Measurements from ENCODE around the gene ARHGAP29. TPM values are rescaled to one million over a fixed set of nuclear protein-coding genes. Genes with fewer than 3 reads are reported as not detected.

The ARHGAP29 gene
- total RNA-seq, 1 experiment from 2014 or later, result 137 TPM

DNA sequence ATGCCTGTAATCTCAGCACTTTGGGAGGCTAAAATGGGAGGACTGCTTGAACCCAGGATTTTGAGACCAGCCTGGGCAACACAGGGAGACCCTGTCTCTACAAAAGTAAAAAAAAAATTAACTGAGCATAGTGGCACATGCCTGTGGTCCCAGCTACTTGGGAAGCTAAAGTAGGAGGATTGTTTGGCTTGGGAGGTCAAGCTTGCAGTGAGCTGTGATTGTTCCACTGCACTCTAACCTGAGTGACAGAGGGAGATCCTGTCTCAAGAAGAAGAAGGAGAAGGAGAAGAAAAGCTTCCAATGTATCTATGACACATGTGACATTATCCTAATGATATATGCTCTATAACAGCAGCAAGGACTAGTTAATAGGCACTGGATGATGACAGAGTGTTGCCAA is 20.1 kb upstream of the ARHGAP29 start:
- no peaks in the 10 kb centered on the region for H3K9me2 ChIP-seq (ENCODE audit: insufficient read depth)
- POLR2A ChIA-PET (ENCODE audit: unreplicated experiment), result interaction anchor here (0.7 to 0.8 kb wide), 2 partner anchors 20 to 43 kb away, joined by 3 to 6 read pairs; partner anchors contain the start of gene ARHGAP29
- H3K9me3 ChIP-seq (ENCODE audit: insufficient read depth, low read depth), result peaks cover 17% of the 10 kb centered on the region; the same call in 1 of the 2 replicates
- peaks cover 84% of the 10 kb centered on the region for H3K4me1 ChIP-seq (replicated peaks; ENCODE audit: insufficient read depth)
- H3K36me3 ChIP-seq (ENCODE audit: low read depth), result peaks cover 11% of the 10 kb centered on the region
- no peaks in the 10 kb centered on the region for H3K27me3 ChIP-seq (ENCODE audit: insufficient read depth, low read depth)
- BruUV-seq (replicated peaks), result no TSS peak
- intact Hi-C loops (cut with micrococcal nuclease; ENCODE audit: unreplicated experiment), result loop anchor here (10.0 kb wide), 1 partner anchor 293 kb away; no protein-coding TSS in a partner anchor
- H2AFZ ChIP-seq, result no peak overlapping the region
- no peaks in the 10 kb centered on the region for H4K20me1 ChIP-seq (ENCODE audit: insufficient read depth)
- H3K27ac ChIP-seq, result peak overlapping the region; percentile 98
- DNase-seq, result no peak
- TF ChIP-seq EZH2 (IDR thresholded peaks at IDR 0.05; ENCODE audit: low read depth), result no peak
- TF ChIP-seq, protein P1, sequence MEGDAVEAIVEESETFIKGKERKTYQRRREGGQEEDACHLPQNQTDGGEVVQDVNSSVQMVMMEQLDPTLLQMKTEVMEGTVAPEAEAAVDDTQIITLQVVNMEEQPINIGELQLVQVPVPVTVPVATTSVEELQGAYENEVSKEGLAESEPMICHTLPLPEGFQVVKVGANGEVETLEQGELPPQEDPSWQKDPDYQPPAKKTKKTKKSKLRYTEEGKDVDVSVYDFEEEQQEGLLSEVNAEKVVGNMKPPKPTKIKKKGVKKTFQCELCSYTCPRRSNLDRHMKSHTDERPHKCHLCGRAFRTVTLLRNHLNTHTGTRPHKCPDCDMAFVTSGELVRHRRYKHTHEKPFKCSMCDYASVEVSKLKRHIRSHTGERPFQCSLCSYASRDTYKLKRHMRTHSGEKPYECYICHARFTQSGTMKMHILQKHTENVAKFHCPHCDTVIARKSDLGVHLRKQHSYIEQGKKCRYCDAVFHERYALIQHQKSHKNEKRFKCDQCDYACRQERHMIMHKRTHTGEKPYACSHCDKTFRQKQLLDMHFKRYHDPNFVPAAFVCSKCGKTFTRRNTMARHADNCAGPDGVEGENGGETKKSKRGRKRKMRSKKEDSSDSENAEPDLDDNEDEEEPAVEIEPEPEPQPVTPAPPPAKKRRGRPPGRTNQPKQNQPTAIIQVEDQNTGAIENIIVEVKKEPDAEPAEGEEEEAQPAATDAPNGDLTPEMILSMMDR (conservative IDR thresholded peaks at IDR 0.05), result no peak
- no peak overlapping the region for H3K4me3 ChIP-seq
- CTCF ChIA-PET, result no interaction called here
- H3K4me2 ChIP-seq, result peak overlapping the region; percentile 72
- peaks cover 61% of the 10 kb centered on the region for H3F3A ChIP-seq (ENCODE audit: insufficient read depth, low read depth)
- H3K79me2 ChIP-seq (ENCODE audit: low read depth), result peaks cover 33% of the 10 kb centered on the region

DNA sequence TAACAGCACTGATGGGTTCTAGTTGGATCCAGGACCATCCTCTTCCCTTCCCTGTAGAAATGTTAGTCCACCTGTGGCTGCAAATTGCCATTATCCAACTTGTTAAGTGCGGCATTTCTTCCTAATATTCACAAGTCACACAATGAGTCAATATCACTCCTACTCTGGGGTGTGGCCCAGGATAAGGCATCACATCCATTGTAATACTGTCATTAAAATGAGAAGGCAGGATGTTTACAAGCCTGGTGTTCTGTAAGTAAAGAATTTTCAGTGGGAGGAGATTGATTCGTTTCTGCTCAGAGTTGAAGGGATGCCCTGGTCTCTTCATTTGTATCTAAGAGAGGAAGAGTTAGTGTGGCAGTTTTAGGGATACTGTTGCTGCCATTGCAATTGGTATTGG is 18.1 kb upstream of the ARHGAP29 start:
- Histone ChIP-seq H4K20me1 (ENCODE audit: insufficient read depth) (no peaks in the 10 kb centered on the region), H3K9me3 (ENCODE audit: insufficient read depth, low read depth) (peaks cover 16% of the 10 kb centered on the region; the same call in 1 of the 2 replicates), H3K27ac (peak overlapping the region; percentile 59), H3K36me3 (ENCODE audit: low read depth) (no peaks in the 10 kb centered on the region), H3K9me2 (ENCODE audit: insufficient read depth) (no peaks in the 10 kb centered on the region), H3K4me2 (peak overlapping the region; percentile 39), H3F3A (ENCODE audit: insufficient read depth, low read depth) (peaks cover 72% of the 10 kb centered on the region), H3K4me3 (no peak overlapping the region), H2AFZ (no peak overlapping the region), H3K4me1 (replicated peaks; ENCODE audit: insufficient read depth) (peaks cover 95% of the 10 kb centered on the region), H3K79me2 (ENCODE audit: low read depth) (peaks cover 49% of the 10 kb centered on the region), H3K27me3 (ENCODE audit: insufficient read depth, low read depth) (no peaks in the 10 kb centered on the region)
- TF ChIP-seq EZH2 (IDR thresholded peaks at IDR 0.05; ENCODE audit: low read depth), result no peak
- TF ChIP-seq, protein P1 (conservative IDR thresholded peaks at IDR 0.05), result no peak
- CTCF ChIA-PET, result no interaction called here
- BruUV-seq (replicated peaks), result no TSS peak
- intact Hi-C loops (cut with micrococcal nuclease; ENCODE audit: unreplicated experiment), result loop anchor here (10.0 kb wide), 1 partner anchor 291 kb away; no protein-coding TSS in a partner anchor
- POLR2A ChIA-PET (ENCODE audit: unreplicated experiment), result interaction anchor here (0.5 kb wide), 1 partner anchor 205 kb away, joined by 3 read pairs; no protein-coding TSS in a partner anchor
- peak in 1 of 2 experiments; percentile 90 for DNase-seq

DNA sequence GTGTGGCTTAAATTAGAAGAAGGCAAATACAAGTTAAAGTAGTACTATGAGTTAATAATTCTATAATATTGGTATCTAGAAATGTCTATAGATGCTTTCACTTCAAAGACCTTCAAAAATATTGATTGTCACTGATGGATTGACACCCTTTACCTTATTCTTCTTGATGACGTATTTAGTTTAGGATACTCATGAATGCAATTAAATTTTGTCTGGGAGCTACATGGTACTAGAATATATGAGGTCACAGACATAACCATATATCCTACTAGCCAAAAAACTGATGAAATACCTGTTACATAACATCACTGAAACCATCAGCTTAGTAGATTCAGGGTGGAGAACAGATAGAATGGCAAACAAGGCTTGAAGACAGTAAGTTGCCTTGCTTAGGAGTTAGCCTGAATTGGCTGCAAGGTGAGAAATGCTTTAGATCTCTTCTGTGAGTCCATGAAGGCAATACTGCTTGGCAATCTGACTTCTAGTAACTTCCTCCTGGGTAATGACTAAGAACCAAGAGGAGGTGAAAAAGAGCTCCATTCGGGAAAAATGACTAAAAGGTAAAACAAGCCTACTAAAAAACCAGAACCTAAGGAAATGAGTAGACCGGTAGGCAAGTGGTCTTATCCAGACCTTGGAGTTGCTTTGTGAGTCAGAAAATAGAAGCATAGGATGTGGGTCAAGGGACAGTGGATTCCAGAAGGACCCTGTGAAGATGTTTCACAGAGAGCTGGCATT is 16.9 kb upstream of the ARHGAP29 start:
- peak in 1 of 2 experiments; percentile 73 for DNase-seq
- Histone ChIP-seq H3K9me2 (ENCODE audit: insufficient read depth) (no peaks in the 10 kb centered on the region), H3K4me1 (replicated peaks; ENCODE audit: insufficient read depth) (peaks cover 95% of the 10 kb centered on the region), H4K20me1 (ENCODE audit: insufficient read depth) (no peaks in the 10 kb centered on the region), H3K79me2 (ENCODE audit: low read depth) (peaks cover 49% of the 10 kb centered on the region), H2AFZ (no peak overlapping the region), H3K27me3 (ENCODE audit: insufficient read depth, low read depth) (no peaks in the 10 kb centered on the region), H3F3A (ENCODE audit: insufficient read depth, low read depth) (peaks cover 72% of the 10 kb centered on the region), H3K9me3 (ENCODE audit: insufficient read depth, low read depth) (0 out of 2 replicates have a peak, but pooled peaks cover 7% of the 10 kb centered on the region), H3K4me2 (peak overlapping the region; percentile 39), H3K4me3 (no peak overlapping the region), H3K27ac (peak overlapping the region; percentile 59), H3K36me3 (ENCODE audit: low read depth) (no peaks in the 10 kb centered on the region)
- TF ChIP-seq, protein P1 (conservative IDR thresholded peaks at IDR 0.05), result no peak
- no peak for TF ChIP-seq EZH2 (IDR thresholded peaks at IDR 0.05; ENCODE audit: low read depth)
- ChIA-PET CTCF (no interaction called here), POLR2A (ENCODE audit: unreplicated experiment) (interaction anchor here (0.7 kb wide), 1 partner anchor 12 kb away, joined by 7 read pairs; no protein-coding TSS in a partner anchor)
- intact Hi-C loops (cut with micrococcal nuclease; ENCODE audit: unreplicated experiment), result loop anchor here (10.0 kb wide), 1 partner anchor 289 kb away; no protein-coding TSS in a partner anchor
- BruUV-seq (replicated peaks), result no TSS peak
